Testis (tissue), 3 donors: ENCODE data around the gene LNPEP. TPM values are rescaled to one million over a fixed set of nuclear protein-coding genes. Genes with fewer than 3 reads are reported as not detected.

ENCODE experiments used
- DNase-seq: peaks from one replicate; pipeline ENCODE4 v3.0.0-alpha.2; 2019
- H3K27ac ChIP-seq, 2 donors: fragments of 200-600 bp; sonication (generic); one replicate each; pipeline ENCODE4 v1.5.1; 2019
- H3K27me3 ChIP-seq: fragments of 200-600 bp; sonication (generic); one replicate; pipeline ENCODE4 v1.5.1; 2019
- H3K36me3 ChIP-seq: fragments of 200-600 bp; sonication (generic); one replicate; pipeline ENCODE4 v1.5.1; 2017; ENCODE audit warnings: low read depth; ENCODE audit errors: missing control alignments
- H3K4me1 ChIP-seq: fragments of 200-600 bp; sonication (generic); one replicate; pipeline ENCODE4 v1.5.1; 2019
- H3K4me3 ChIP-seq, 2 donors: fragments of 200-600 bp; sonication (generic); one replicate each; pipeline ENCODE4 v1.5.1; 2017 to 2019
- H3K9me3 ChIP-seq: fragments of 200-600 bp; sonication (generic); one replicate; pipeline ENCODE4 v1.5.1; 2017
- POLR2A ChIP-seq: fragments of 450-650 bp; IDR thresholded peaks from one replicate; pipeline ENCODE4 v1.6.1; 2017; ENCODE audit warnings: antibody characterized with exemption, mild to moderate bottlenecking, moderate library complexity
- WGBS, 2 donors: methylation state at CpG; one replicate each; pipeline ENCODE4 v1.1.5; 2018; 5-methylcytosine and 5-hydroxymethylcytosine counted together
- intact Hi-C: fragments of 100-400 bp; cut with DNase I; formaldehyde crosslinking; loops from one replicate; pipeline ENCODE4 v1.15.1; 2023; ENCODE audit warnings: low total_unique reads
- polyA plus RNA-seq: library from polyadenylated mRNA; stranded (reverse); fragments of 350-450 nt; fragmentation: Illumina TruSeq; extraction: RNeasy Lipid Tissue Mini Kit (QIAGEN cat#74804); gene quantifications from one replicate; pipeline ENCODE4 v1.2.3, GENCODE V29; 2014; ENCODE audit warnings: low read depth, low replicate concordance; ENCODE audit not compliant: insufficient read depth
- total RNA-seq, 2 donors: library from RNA; depleted of rRNA; stranded (reverse); fragments of >200 nt; gene quantifications; one replicate each; pipeline ENCODE4 v1.2.3, GENCODE V29; 2016
- TF ChIP-seq, protein P1 (sequence below), 3 experiments: fragments of 450-650 bp in 2 of 3; fragments of 200-600 bp in 1 of 3; sonication (generic) in 1 of 3; IDR thresholded peaks; one replicate each; pipeline ENCODE4 v1.5.1; 2016 to 2019; ENCODE audit warnings: antibody characterized with exemption in 3 of 3, mild to moderate bottlenecking in 2 of 3, moderate library complexity in 1 of 3

Gene LNPEP
- total and polyA plus RNA-seq, 3 donors from 2014 or later, result 10.9 to 33.1 (median 28.0) TPM

DNA sequence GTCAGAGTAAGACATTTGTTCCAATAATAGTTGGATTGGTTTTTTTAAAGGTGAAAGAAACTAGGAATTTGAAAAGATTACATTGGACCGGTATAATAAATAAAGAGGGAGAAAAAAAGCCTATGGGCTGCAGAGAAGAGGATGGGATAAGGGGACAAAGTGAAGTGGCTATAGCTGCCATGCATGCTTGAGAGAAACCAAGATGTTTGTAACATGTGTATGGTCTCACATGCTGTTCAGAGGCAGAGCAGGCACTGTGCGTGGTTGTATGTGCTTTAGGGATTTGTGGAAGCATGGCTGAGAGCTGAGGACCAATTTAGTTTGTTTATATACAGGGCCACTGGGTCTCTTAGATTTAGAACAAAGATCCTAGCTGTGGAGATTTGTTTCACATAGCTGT is 32.7 kb downstream of the LNPEP start:
- H3K4me3 ChIP-seq, result no peak overlapping the region
- TF ChIP-seq POLR2A, result no peak
- TF ChIP-seq, protein P1, sequence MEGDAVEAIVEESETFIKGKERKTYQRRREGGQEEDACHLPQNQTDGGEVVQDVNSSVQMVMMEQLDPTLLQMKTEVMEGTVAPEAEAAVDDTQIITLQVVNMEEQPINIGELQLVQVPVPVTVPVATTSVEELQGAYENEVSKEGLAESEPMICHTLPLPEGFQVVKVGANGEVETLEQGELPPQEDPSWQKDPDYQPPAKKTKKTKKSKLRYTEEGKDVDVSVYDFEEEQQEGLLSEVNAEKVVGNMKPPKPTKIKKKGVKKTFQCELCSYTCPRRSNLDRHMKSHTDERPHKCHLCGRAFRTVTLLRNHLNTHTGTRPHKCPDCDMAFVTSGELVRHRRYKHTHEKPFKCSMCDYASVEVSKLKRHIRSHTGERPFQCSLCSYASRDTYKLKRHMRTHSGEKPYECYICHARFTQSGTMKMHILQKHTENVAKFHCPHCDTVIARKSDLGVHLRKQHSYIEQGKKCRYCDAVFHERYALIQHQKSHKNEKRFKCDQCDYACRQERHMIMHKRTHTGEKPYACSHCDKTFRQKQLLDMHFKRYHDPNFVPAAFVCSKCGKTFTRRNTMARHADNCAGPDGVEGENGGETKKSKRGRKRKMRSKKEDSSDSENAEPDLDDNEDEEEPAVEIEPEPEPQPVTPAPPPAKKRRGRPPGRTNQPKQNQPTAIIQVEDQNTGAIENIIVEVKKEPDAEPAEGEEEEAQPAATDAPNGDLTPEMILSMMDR (IDR thresholded peaks at IDR 0.05), result no peak
- intact Hi-C loops, result no loop called here
- H3K9me3 ChIP-seq, result no peaks in the 10 kb centered on the region
- WGBS, 2 donors, result 58 to 65% methylated on average over 2 of the region's 2 CpGs
- H3K27me3 ChIP-seq, result no peaks in the 10 kb centered on the region
- H3K27ac ChIP-seq, result no peak overlapping the region
- no peaks in the 10 kb centered on the region for H3K4me1 ChIP-seq
- DNase-seq, result no peak
- no peaks in the 10 kb centered on the region for H3K36me3 ChIP-seq

GRCh38 chr5:96969366-96969765 is 33.5 kb downstream of the LNPEP start:
- DNase-seq, result no peak
- intact Hi-C loops, result no loop called here
- 44 to 55% methylated on average over 2 of the region's 2 CpGs for WGBS, 2 donors
- TF ChIP-seq, protein P1 (IDR thresholded peaks at IDR 0.05), result no peak
- TF ChIP-seq POLR2A, result no peak
- Histone ChIP-seq H3K4me1 (no peaks in the 10 kb centered on the region), H3K4me3 (no peak overlapping the region), H3K9me3 (no peaks in the 10 kb centered on the region), H3K27me3 (no peaks in the 10 kb centered on the region), H3K36me3 (no peaks in the 10 kb centered on the region), H3K27ac (no peak overlapping the region)

GRCh38 chr5:96972599-96973334 is 36.9 kb downstream of the LNPEP start:
- Histone ChIP-seq H3K36me3 (no peaks in the 10 kb centered on the region), H3K9me3 (no peaks in the 10 kb centered on the region), H3K4me1 (no peaks in the 10 kb centered on the region), H3K4me3 (no peak overlapping the region), H3K27me3 (no peaks in the 10 kb centered on the region), H3K27ac (no peak overlapping the region)
- no peak for DNase-seq
- no peak for TF ChIP-seq POLR2A
- TF ChIP-seq, protein P1 (IDR thresholded peaks at IDR 0.05), result no peak
- intact Hi-C loops, result no loop called here
- 91 to 95% methylated on average over 5 of the region's 5 CpGs for WGBS, 2 donors

DNA sequence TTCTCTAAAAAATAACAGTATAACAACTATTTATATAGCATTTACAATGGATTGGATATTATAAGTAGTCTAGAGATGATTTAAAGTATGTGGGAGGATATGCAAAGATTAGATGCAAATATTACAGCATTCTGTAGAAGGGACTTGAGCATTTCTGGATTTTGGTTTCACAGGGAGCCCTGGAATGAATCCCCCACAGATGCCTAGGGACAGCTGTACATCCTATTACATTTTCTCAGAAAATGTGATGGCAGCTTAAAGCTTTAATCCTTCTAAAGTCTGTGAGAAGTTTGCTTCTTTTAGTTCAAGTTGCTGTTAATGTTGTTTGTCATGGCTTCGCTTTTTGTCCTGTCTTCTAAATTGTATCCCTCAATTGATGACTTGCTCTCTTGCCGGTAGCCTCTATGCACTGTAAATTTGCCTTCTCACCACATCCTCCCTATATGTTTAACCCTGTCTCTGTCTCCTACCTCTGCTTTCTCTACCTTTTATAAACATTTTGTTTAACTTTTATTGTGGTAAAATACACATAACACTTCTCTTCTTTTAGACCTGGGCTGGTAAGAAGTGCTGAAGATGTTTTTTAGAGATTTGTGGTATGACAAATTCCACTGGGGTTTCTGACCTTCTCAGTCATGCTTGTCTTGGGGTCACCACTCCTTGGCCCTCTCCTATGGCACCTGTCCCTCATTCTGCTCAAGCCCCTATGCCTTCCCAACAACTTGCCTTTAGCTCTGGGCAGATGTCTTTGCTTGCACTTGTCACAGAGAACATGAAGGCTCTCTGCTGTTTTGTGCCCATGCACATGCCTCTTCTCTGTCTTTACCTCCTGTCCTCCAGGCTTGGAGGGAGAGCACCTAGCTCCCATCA is 37.9 kb downstream of the LNPEP start:
- Histone ChIP-seq H3K9me3 (no peaks in the 10 kb centered on the region), H3K4me1 (no peaks in the 10 kb centered on the region), H3K36me3 (no peaks in the 10 kb centered on the region), H3K4me3 (no peak overlapping the region), H3K27me3 (no peaks in the 10 kb centered on the region), H3K27ac (no peak overlapping the region)
- 89 to 96% methylated on average over 2 of the region's 2 CpGs for WGBS, 2 donors
- intact Hi-C loops, result no loop called here
- no peak for TF ChIP-seq POLR2A
- TF ChIP-seq, protein P1 (IDR thresholded peaks at IDR 0.05), result no peak
- DNase-seq, result no peak
